Fibroblast of lung (primary cell): ENCODE results near the gene DIAPH1. TPM values are rescaled to one million over a fixed set of nuclear protein-coding genes. Genes with fewer than 3 reads are reported as not detected.

Source experiments
- DNase-seq, 2 donors: peaks; one replicate each; pipeline versions ENCODE4 v3.0.0 to v3.0.0-alpha.2; 2010; ENCODE audit warnings: low read depth in 2 of 2
- H2AFZ ChIP-seq: 2 replicates; pipeline ENCODE4 v1.5.1; 2012; ENCODE audit warnings: low read length, control low read depth, inconsistent platforms
- H3K27ac ChIP-seq: 2 replicates; pipeline ENCODE4 v1.5.1; 2011; ENCODE audit warnings: low read length, control low read depth; ENCODE audit not compliant: insufficient read depth
- H3K27me3 ChIP-seq: 2 replicates; pipeline ENCODE4 v1.5.1; 2011; ENCODE audit warnings: mild to moderate bottlenecking, low read length; ENCODE audit not compliant: control insufficient read depth, insufficient read depth
- H3K36me3 ChIP-seq: 2 replicates; pipeline ENCODE4 v1.5.1; 2011; ENCODE audit warnings: low read length; ENCODE audit not compliant: control insufficient read depth, insufficient read depth
- H3K4me1 ChIP-seq: 2 replicates; pipeline ENCODE4 v1.5.1; 2011; ENCODE audit warnings: low read length; ENCODE audit not compliant: control insufficient read depth, insufficient read depth; ENCODE audit errors: extremely low read depth
- H3K4me2 ChIP-seq: 2 replicates; pipeline ENCODE4 v1.5.1; 2011; ENCODE audit warnings: low read length, control low read depth; ENCODE audit not compliant: insufficient read depth; ENCODE audit errors: extremely low read depth
- H3K4me3 ChIP-seq, 4 experiments: fragments of 200-600 bp in 1 of 4; sonication (generic) in 1 of 4; replicated peaks in 1 of 4; 2 replicates each; pipeline ENCODE4 v1.5.1; 2011 to 2016; ENCODE audit warnings: low read length in 4 of 4, low read depth in 3 of 4, mild to moderate bottlenecking in 3 of 4, control low read depth in 2 of 4, inconsistent platforms in 1 of 4, mixed read lengths in 1 of 4; ENCODE audit not compliant: insufficient read depth in 1 of 4; ENCODE audit errors: control extremely low read depth in 1 of 4
- H3K79me2 ChIP-seq: 2 replicates; pipeline ENCODE4 v1.5.1; 2012; ENCODE audit warnings: mild to moderate bottlenecking, low read length, inconsistent platforms; ENCODE audit not compliant: control insufficient read depth, insufficient read depth
- H3K9ac ChIP-seq: 2 replicates; pipeline ENCODE4 v1.5.1; 2011; ENCODE audit warnings: mild to moderate bottlenecking, low read length, control low read depth; ENCODE audit not compliant: insufficient read depth
- H3K9me3 ChIP-seq: 2 replicates; pipeline ENCODE4 v1.5.1; 2012; ENCODE audit warnings: low read depth, low read length; ENCODE audit not compliant: control insufficient read depth, insufficient read depth
- H4K20me1 ChIP-seq: 2 replicates; pipeline ENCODE4 v1.5.1; 2011; ENCODE audit warnings: low read length; ENCODE audit not compliant: control insufficient read depth, insufficient read depth; ENCODE audit errors: extremely low read depth
- EZH2 ChIP-seq: IDR thresholded peaks from 2 replicates; pipeline ENCODE4 v1.5.1; 2012; ENCODE audit warnings: low read length, control low read depth, mild to moderate bottlenecking; ENCODE audit errors: missing control alignments
- polyA plus RNA-seq, 2 donors: library from polyadenylated mRNA; depleted of rRNA in 1 of 2; stranded (reverse) in 1 of 2; unstranded in 1 of 2; fragments of >200 nt; gene quantifications; 2 replicates each; pipeline ENCODE4 v1.2.1, GENCODE V29; 2011 to 2012; ENCODE audit warnings: missing spikeins in 1 of 2
- total RNA-seq: library from RNA; depleted of rRNA; stranded (reverse); fragments of >200 nt; gene quantifications from 2 replicates; pipeline ENCODE4 v1.2.1, GENCODE V29; 2014
- TF ChIP-seq, protein P1 (sequence below), 2 donors: IDR thresholded peaks in 1 of 2; conservative IDR thresholded peaks in 1 of 2; 1 replicate in 1 of 2; 2 replicates in 1 of 2; pipeline ENCODE4 v1.5.1; 2011 to 2012; ENCODE audit warnings: low read length in 2 of 2, control low read depth in 1 of 2, inconsistent platforms in 1 of 2, low read depth in 1 of 2, mild to moderate bottlenecking in 1 of 2

Gene DIAPH1
- total and polyA plus RNA-seq, 2 donors (not counting 1 experiment from before 2014, with no cell fraction given), result 21.1 to 30.9 TPM

DNA sequence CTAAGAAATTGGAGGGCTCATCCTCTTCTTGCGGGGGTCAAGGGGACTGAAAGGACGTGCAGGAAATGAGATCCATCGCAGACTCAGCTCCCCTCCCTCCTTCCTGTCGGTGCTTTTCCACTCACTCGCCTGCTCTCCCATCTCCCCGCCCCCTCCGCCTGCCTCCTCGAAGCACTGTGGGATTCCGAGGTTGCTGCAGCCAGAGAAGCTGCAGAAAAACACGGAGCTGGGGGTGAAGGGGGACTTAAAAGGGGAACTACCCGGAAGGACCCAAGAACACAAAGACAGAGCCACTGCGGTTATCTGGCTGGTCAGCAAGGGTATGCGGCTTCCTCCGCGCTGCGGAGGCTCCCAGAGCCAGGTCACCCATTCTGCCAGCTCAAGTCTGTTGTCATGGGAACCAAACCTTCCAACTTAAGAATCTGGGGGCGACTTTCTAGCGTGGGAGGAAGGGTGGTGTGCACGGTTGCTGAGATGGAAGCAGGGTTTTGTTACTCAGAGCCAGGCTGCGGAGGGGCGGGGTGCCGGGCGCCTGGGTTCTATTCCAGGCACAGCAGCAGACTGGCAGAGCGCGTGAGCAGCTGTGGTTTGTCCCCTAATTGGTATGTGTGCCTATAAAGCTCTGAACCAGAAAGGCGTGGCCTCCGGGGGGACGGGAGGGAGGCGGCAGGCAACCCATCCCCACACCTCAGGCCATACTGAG lies 105.0 kb downstream of the DIAPH1 start:
- H2AFZ ChIP-seq, result no peak overlapping the region
- peaks cover 1% of the 10 kb centered on the region for H3K79me2 ChIP-seq
- H3K27ac ChIP-seq, result peak overlapping the region; percentile 90
- H3K4me1 ChIP-seq, result peaks cover 63% of the 10 kb centered on the region
- H3K9ac ChIP-seq, result peak overlapping the region; percentile 56
- peak overlapping the region; percentile 71 for H3K4me2 ChIP-seq
- H4K20me1 ChIP-seq, result no peaks in the 10 kb centered on the region
- H3K36me3 ChIP-seq, result peaks cover 19% of the 10 kb centered on the region
- no peaks in the 10 kb centered on the region for H3K27me3 ChIP-seq
- peak overlapping the region; percentile 18 to 47 (median 36) for H3K4me3 ChIP-seq
- DNase-seq, result peak; percentile 79 to 92
- H3K9me3 ChIP-seq, result no peaks in the 10 kb centered on the region
- no peak for TF ChIP-seq EZH2
- TF ChIP-seq, protein P1, sequence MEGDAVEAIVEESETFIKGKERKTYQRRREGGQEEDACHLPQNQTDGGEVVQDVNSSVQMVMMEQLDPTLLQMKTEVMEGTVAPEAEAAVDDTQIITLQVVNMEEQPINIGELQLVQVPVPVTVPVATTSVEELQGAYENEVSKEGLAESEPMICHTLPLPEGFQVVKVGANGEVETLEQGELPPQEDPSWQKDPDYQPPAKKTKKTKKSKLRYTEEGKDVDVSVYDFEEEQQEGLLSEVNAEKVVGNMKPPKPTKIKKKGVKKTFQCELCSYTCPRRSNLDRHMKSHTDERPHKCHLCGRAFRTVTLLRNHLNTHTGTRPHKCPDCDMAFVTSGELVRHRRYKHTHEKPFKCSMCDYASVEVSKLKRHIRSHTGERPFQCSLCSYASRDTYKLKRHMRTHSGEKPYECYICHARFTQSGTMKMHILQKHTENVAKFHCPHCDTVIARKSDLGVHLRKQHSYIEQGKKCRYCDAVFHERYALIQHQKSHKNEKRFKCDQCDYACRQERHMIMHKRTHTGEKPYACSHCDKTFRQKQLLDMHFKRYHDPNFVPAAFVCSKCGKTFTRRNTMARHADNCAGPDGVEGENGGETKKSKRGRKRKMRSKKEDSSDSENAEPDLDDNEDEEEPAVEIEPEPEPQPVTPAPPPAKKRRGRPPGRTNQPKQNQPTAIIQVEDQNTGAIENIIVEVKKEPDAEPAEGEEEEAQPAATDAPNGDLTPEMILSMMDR (conservative IDR thresholded peaks at IDR 0.05 in 1 of 2, IDR thresholded peaks at IDR 0.05 in 1 of 2; ENCODE audit: low read depth in 1 of 2, low read length in 2 of 2), result no peak

DNA sequence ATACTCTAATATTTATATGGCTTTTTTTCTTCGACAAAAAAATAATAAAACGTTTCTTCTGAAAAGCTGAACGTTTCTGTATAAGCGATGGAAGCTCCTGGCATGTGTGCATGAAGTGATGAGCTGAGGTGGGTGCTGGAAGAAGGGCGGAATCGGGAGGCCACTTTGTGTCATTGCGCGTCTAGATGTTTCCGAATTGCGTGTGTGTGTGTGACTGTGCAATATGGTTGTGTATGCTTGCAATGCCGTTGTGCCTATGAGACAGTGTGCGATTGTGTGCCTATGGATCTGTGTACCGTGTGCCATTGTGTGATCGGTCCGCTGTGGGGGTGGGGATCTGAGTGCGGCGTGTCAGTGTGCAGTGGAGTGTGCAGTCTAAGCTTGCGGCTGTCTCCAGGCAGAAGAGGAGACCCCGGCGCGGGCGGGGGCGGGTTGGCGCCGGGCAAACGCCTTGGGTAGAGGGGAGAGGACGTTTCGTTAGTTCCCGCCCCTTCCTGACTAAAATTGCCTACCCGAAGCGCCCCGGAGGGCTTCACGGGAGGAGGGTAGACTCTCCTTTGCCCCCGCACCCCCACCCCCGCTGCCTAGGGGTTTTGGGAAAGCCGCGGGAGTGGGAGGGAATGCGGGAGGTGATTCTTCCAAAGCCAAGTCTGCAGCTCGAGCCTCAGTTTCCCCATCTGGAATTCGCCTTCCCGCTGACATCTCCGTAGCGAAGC lies 105.7 kb downstream of the DIAPH1 start:
- Histone ChIP-seq H3K4me3 (peak overlapping the region; percentile 18 to 47 (median 36)), H2AFZ (no peak overlapping the region), H3K4me2 (peak overlapping the region; percentile 71), H3K79me2 (peaks cover 1% of the 10 kb centered on the region), H4K20me1 (no peaks in the 10 kb centered on the region), H3K4me1 (peaks cover 61% of the 10 kb centered on the region), H3K36me3 (peaks cover 19% of the 10 kb centered on the region), H3K9ac (peak overlapping the region; percentile 56), H3K27me3 (no peaks in the 10 kb centered on the region), H3K27ac (peak overlapping the region; percentile 90), H3K9me3 (no peaks in the 10 kb centered on the region)
- DNase-seq, result peak; percentile 57 to 61
- TF ChIP-seq EZH2, result no peak
- TF ChIP-seq, protein P1 (conservative IDR thresholded peaks at IDR 0.05 in 1 of 2, IDR thresholded peaks at IDR 0.05 in 1 of 2; ENCODE audit: low read depth in 1 of 2, low read length in 2 of 2), result no peak

DNA sequence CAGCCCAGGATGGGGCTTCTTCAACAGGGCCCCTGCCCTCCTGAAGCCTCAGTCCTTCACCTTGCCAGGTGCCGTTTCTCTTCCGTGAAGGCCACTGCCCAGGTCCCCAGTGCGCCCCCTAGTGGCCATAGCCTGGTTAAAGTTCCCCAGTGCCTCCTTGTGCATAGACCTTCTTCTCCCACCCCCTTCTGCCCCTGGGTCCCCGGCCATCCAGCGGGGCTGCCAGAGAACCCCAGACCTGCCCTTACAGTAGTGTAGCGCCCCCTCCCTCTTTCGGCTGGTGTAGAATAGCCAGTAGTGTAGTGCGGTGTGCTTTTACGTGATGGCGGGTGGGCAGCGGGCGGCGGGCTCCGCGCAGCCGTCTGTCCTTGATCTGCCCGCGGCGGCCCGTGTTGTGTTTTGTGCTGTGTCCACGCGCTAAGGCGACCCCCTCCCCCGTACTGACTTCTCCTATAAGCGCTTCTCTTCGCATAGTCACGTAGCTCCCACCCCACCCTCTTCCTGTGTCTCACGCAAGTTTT lies 106.3 kb downstream of the DIAPH1 start:
- H3K79me2 ChIP-seq, result peaks cover 1% of the 10 kb centered on the region
- H3K4me1 ChIP-seq, result peaks cover 63% of the 10 kb centered on the region
- H4K20me1 ChIP-seq, result no peaks in the 10 kb centered on the region
- H3K27ac ChIP-seq, result peak overlapping the region; percentile 90
- peak overlapping the region; percentile 48 for H3K9ac ChIP-seq
- peak overlapping the region; percentile 71 for H3K4me2 ChIP-seq
- H3K9me3 ChIP-seq, result no peaks in the 10 kb centered on the region
- H2AFZ ChIP-seq, result no peak overlapping the region
- H3K36me3 ChIP-seq, result peaks cover 19% of the 10 kb centered on the region
- H3K4me3 ChIP-seq, result peak overlapping the region in 2 of 4 experiments; percentile 45 to 47
- no peaks in the 10 kb centered on the region for H3K27me3 ChIP-seq
- TF ChIP-seq EZH2, result no peak
- TF ChIP-seq, protein P1 (conservative IDR thresholded peaks at IDR 0.05 in 1 of 2, IDR thresholded peaks at IDR 0.05 in 1 of 2; ENCODE audit: low read depth in 1 of 2, low read length in 2 of 2), result peak; percentile 80
- DNase-seq, result peak; percentile 59 to 66
